LoVo (cell line): Measurements from ENCODE around the gene MBD5.

Experiments
- DNase-seq: peaks from one replicate; pipeline ENCODE4 v3.0.0-alpha.2; 2016; ENCODE audit warnings: low spot score

The MBD5 gene

GRCh38 chr2:148023861-148024260, 3.0 kb downstream of the MBD5 start:
- DNase-seq = no peak

- no peak for DNase-seq
These were observed 5.7 kb downstream of the MBD5 start for GRCh38 chr2:148026573-148026972.

GRCh38 chr2:148027822-148028221, 6.9 kb downstream of the MBD5 start:
- DNase-seq = no peak

GRCh38 chr2:148028781-148029180, 7.9 kb downstream of the MBD5 start:
- DNase-seq = no peak

GRCh38 chr2:148031152-148031551, 10.3 kb downstream of the MBD5 start:
- no peak for DNase-seq

- DNase-seq = no peak
These were observed 11.3 kb downstream of the MBD5 start for GRCh38 chr2:148032215-148032614.

GRCh38 chr2:148039783-148040182, 18.9 kb downstream of the MBD5 start:
- DNase-seq = no peak

GRCh38 chr2:148042219-148042618, 21.3 kb downstream of the MBD5 start:
- no peak for DNase-seq

GRCh38 chr2:148044322-148044721, 23.4 kb downstream of the MBD5 start:
- no peak for DNase-seq

GRCh38 chr2:148046802-148047201, 25.9 kb downstream of the MBD5 start:
- DNase-seq = no peak

- DNase-seq = no peak
These were observed 27.8 kb downstream of the MBD5 start for GRCh38 chr2:148048475-148049221.

- DNase-seq = no peak
These were observed 28.4 kb downstream of the MBD5 start for GRCh38 chr2:148049284-148049683.

GRCh38 chr2:148052687-148053086, 31.8 kb downstream of the MBD5 start:
- no peak for DNase-seq

- DNase-seq = no peak
These were observed 37.8 kb downstream of the MBD5 start for GRCh38 chr2:148058641-148059040.

GRCh38 chr2:148063633-148064032, 42.7 kb downstream of the MBD5 start:
- DNase-seq = no peak

GRCh38 chr2:148065936-148066335, 45.0 kb downstream of the MBD5 start:
- DNase-seq = no peak

- no peak for DNase-seq
These were observed 46.9 kb downstream of the MBD5 start for GRCh38 chr2:148067801-148068200.

- DNase-seq = no peak
These were observed 50.5 kb downstream of the MBD5 start for GRCh38 chr2:148071351-148071750.

GRCh38 chr2:148096012-148096411, 75.1 kb downstream of the MBD5 start:
- DNase-seq = no peak

- no peak for DNase-seq
These were observed 81.8 kb downstream of the MBD5 start for GRCh38 chr2:148102641-148103040.

- DNase-seq = no peak
These were observed 83.1 kb downstream of the MBD5 start for GRCh38 chr2:148103946-148104345.

- no peak for DNase-seq
These were observed 85.4 kb downstream of the MBD5 start for GRCh38 chr2:148106331-148106730.

- no peak for DNase-seq
These were observed 87.5 kb downstream of the MBD5 start for GRCh38 chr2:148108385-148108784.

GRCh38 chr2:148110184-148110583, 89.3 kb downstream of the MBD5 start:
- no peak for DNase-seq
